Ishikawa (cell line): Measurements from ENCODE around the gene WDR5.

Source experiments
- CEBPB ChIP-seq: IDR thresholded peaks from 2 replicates; pipeline ENCODE4 v1.6.1; 2012
- CREB1 ChIP-seq: IDR thresholded peaks from 2 replicates; pipeline ENCODE4 v1.6.1; 2012; ENCODE audit warnings: low read depth
- EGR1 ChIP-seq: IDR thresholded peaks from 2 replicates; pipeline ENCODE4 v1.6.1; 2012
- EP300 ChIP-seq: IDR thresholded peaks from 2 replicates; pipeline ENCODE4 v1.6.1; 2012; ENCODE audit warnings: borderline replicate concordance
- FOXM1 ChIP-seq: IDR thresholded peaks from 2 replicates; pipeline ENCODE4 v1.6.1; 2012; ENCODE audit warnings: low read depth, borderline replicate concordance
- NFIC ChIP-seq: IDR thresholded peaks from 2 replicates; pipeline ENCODE4 v1.6.1; 2012
- RAD21 ChIP-seq: IDR thresholded peaks from 2 replicates; pipeline ENCODE4 v1.6.1; 2012; ENCODE audit warnings: low read depth
- TAF1 ChIP-seq: IDR thresholded peaks from 2 replicates; pipeline ENCODE4 v1.6.1; 2012; ENCODE audit warnings: low read depth, mild to moderate bottlenecking
- TEAD4 ChIP-seq: IDR thresholded peaks from 2 replicates; pipeline ENCODE4 v1.6.1; 2012
- YY1 ChIP-seq: IDR thresholded peaks from 2 replicates; pipeline ENCODE4 v1.6.1; 2012; ENCODE audit warnings: low read depth
- TF ChIP-seq, protein P1 (sequence below): IDR thresholded peaks from 2 replicates; pipeline ENCODE4 v1.6.1; 2012
- TF ChIP-seq, protein P2 (sequence below): IDR thresholded peaks from 2 replicates; pipeline ENCODE4 v1.6.1; 2012; ENCODE audit warnings: low read depth, mild to moderate bottlenecking
- TF ChIP-seq, protein P3 (sequence below): IDR thresholded peaks from 2 replicates; pipeline ENCODE4 v1.6.1; 2012

- TF ChIP-seq FOXM1 (no peak), EP300 (no peak), TAF1 (no peak), CEBPB (peak; percentile 70), CREB1 (no peak), YY1 (no peak), RAD21 (no peak), EGR1 (no peak), NFIC (no peak), TEAD4 (no peak)
- TF ChIP-seq, protein P1, sequence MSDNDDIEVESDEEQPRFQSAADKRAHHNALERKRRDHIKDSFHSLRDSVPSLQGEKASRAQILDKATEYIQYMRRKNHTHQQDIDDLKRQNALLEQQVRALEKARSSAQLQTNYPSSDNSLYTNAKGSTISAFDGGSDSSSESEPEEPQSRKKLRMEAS: no peak
- TF ChIP-seq, protein P2, sequence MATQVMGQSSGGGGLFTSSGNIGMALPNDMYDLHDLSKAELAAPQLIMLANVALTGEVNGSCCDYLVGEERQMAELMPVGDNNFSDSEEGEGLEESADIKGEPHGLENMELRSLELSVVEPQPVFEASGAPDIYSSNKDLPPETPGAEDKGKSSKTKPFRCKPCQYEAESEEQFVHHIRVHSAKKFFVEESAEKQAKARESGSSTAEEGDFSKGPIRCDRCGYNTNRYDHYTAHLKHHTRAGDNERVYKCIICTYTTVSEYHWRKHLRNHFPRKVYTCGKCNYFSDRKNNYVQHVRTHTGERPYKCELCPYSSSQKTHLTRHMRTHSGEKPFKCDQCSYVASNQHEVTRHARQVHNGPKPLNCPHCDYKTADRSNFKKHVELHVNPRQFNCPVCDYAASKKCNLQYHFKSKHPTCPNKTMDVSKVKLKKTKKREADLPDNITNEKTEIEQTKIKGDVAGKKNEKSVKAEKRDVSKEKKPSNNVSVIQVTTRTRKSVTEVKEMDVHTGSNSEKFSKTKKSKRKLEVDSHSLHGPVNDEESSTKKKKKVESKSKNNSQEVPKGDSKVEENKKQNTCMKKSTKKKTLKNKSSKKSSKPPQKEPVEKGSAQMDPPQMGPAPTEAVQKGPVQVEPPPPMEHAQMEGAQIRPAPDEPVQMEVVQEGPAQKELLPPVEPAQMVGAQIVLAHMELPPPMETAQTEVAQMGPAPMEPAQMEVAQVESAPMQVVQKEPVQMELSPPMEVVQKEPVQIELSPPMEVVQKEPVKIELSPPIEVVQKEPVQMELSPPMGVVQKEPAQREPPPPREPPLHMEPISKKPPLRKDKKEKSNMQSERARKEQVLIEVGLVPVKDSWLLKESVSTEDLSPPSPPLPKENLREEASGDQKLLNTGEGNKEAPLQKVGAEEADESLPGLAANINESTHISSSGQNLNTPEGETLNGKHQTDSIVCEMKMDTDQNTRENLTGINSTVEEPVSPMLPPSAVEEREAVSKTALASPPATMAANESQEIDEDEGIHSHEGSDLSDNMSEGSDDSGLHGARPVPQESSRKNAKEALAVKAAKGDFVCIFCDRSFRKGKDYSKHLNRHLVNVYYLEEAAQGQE: no peak
- TF ChIP-seq, protein P3, sequence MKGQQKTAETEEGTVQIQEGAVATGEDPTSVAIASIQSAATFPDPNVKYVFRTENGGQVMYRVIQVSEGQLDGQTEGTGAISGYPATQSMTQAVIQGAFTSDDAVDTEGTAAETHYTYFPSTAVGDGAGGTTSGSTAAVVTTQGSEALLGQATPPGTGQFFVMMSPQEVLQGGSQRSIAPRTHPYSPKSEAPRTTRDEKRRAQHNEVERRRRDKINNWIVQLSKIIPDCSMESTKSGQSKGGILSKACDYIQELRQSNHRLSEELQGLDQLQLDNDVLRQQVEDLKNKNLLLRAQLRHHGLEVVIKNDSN: no peak
Measured at GRCh38 chr9:134123764-134124128, 12.1 kb upstream of the WDR5 start.
